DMS114 treated with DMSO at 0.1 percent for 48 hours (cell line): ENCODE data around the gene BTG1.
"Not testable (repeated sequence)": the region's sequence is repeated elsewhere in the genome, so short reads cannot be mapped to it uniquely, and the experiment has no call there.

Experiments used
- DNase-seq: peaks from one replicate; lab custom pipeline; 2025; ENCODE audit not compliant: unreplicated experiment; lab: John Stamatoyannopoulos, UW

Gene BTG1

GRCh38 chr12:92105110-92105509, 40.5 kb downstream of the BTG1 start:
- DNase-seq = no peak

GRCh38 chr12:92102606-92103005, 43.0 kb downstream of the BTG1 start:
- DNase-seq = no peak

GRCh38 chr12:92098594-92099380, 46.9 kb downstream of the BTG1 start:
- no peak for DNase-seq

GRCh38 chr12:92096346-92097136, 49.1 kb downstream of the BTG1 start:
- DNase-seq = no peak

GRCh38 chr12:92094751-92095161, 50.9 kb downstream of the BTG1 start:
- DNase-seq = no peak

- DNase-seq = not testable (repeated sequence)
These were observed 51.3 kb downstream of the BTG1 start for GRCh38 chr12:92094301-92094700.
